GM12801 (cell line): Measurements from ENCODE around the gene CMPK2.

Source experiments
- TF ChIP-seq, protein P1 (sequence below): IDR thresholded peaks from one replicate; pipeline ENCODE4 v1.5.1; 2011; ENCODE audit warnings: control low read depth; ENCODE audit not compliant: insufficient read length; ENCODE audit errors: extremely low read depth

Gene CMPK2

GRCh38 chr2:6864923-6865345 is 773 bp downstream of the CMPK2 start:
- TF ChIP-seq, protein P1, sequence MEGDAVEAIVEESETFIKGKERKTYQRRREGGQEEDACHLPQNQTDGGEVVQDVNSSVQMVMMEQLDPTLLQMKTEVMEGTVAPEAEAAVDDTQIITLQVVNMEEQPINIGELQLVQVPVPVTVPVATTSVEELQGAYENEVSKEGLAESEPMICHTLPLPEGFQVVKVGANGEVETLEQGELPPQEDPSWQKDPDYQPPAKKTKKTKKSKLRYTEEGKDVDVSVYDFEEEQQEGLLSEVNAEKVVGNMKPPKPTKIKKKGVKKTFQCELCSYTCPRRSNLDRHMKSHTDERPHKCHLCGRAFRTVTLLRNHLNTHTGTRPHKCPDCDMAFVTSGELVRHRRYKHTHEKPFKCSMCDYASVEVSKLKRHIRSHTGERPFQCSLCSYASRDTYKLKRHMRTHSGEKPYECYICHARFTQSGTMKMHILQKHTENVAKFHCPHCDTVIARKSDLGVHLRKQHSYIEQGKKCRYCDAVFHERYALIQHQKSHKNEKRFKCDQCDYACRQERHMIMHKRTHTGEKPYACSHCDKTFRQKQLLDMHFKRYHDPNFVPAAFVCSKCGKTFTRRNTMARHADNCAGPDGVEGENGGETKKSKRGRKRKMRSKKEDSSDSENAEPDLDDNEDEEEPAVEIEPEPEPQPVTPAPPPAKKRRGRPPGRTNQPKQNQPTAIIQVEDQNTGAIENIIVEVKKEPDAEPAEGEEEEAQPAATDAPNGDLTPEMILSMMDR = no peak

DNA sequence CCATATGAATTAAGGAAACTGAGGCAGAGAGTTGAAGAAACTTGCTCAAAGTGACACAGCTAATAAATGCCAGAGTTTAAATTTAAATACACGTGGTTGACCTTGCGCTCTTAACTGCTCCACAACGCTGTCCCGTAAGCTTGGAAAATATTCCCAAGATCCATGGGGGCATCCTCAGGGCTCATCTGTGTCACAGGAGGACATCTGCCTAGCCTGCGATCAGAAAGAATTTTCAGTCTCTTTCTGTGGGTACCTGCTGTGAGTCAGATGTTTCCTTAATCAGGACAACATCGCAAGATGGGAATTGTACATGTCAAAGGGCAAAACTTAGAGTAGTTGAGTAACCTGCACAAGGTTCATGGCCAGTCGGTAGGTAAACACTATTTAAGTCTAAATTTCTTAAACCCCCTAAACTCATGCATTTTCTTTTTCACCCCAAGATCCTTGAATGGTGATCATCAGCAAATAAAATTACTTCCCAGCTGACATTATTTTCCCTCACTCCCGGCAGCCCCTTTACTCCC is 1.4 kb downstream of the CMPK2 start:
- TF ChIP-seq, protein P1 = no peak

DNA sequence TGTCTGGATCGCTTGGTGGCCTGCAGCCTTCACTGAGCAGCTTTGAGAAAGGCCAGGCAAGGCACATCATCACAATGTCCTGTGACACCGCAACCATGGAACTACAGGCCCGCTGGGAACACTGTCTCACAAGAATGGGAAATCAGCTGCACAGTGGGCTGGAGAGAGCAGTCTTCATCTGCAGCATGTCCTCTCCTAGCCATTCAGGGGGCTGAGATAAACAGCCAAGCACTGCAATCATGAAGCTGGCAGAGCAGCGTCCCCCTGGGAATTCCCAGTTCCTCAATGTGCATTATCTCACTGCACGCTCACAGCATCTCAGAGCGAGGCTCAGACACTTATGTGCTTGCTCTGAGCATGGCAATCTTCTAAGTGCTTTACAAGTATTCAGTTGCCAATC is 1.9 kb downstream of the CMPK2 start:
- TF ChIP-seq, protein P1 = no peak

GRCh38 chr2:6860296-6860695 is 5.4 kb downstream of the CMPK2 start:
- TF ChIP-seq, protein P1 = no peak

DNA sequence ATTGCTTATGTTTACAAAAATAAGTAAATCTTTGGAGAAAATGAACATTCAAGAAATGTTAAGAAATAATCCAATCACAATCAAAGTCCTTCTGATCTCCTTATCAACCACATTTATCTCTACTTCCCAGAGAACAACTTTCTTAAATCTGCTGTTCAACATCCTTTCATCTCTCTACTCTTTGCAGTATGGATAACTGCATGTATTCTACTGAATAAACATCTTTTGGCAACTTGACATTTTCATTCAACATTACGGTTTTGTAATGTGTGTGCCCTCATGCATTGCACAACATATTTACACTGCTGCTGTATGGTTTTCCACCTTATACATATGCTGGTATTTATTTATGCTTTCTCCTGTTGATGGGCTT is 9.2 kb downstream of the CMPK2 start:
- TF ChIP-seq, protein P1 = no peak

GRCh38 chr2:6855860-6856547 is 9.7 kb downstream of the CMPK2 start:
- TF ChIP-seq, protein P1 = no peak

- TF ChIP-seq, protein P1 = no peak
Observed at GRCh38 chr2:6854416-6854815, 11.3 kb downstream of the CMPK2 start.
